MCF 10A (cell line): Measurements from ENCODE around the gene LZTFL1. TPM values are rescaled to one million over a fixed set of nuclear protein-coding genes. Genes with fewer than 3 reads are reported as not detected.

Experiments used
- BruUV-seq: library from RNA; stranded (reverse); fragments of 400-500 nt; replicated peaks from 2 replicates; lab custom pipeline; 2021; lab: Mats Ljungman, UMichigan
- CTCF ChIA-PET: fragments of 300-600 bp; sonication (Branson Sonifier 250); formaldehyde crosslinking; extraction: SDS; loops from one replicate; lab custom pipeline; 2021; ENCODE audit warnings: antibody characterized with exemption, inconsistent platforms; lab: Yijun Ruan, JAX
- POLR2A ChIA-PET: fragments of 300-600, 350-650 bp; sonication (Branson Sonifier 250); formaldehyde crosslinking; extraction: SDS; loops from one replicate; lab custom pipeline; 2020; ENCODE audit warnings: antibody characterized with exemption, inconsistent platforms; lab: Yijun Ruan, JAX
- DNase-seq: peaks from one replicate; pipeline ENCODE4 v3.0.0-alpha.2; 2018; ENCODE audit not compliant: unreplicated experiment
- H3K27ac Mint-ChIP-seq: one replicate; pipeline ENCODE4 v1.8.0; 2022; ENCODE audit warnings: mild to moderate bottlenecking, low read depth, mixed read lengths; ENCODE audit not compliant: unreplicated experiment
- H3K27me3 Mint-ChIP-seq: one replicate; pipeline ENCODE4 v1.8.0; 2022; ENCODE audit warnings: mixed read lengths; ENCODE audit not compliant: insufficient read depth, unreplicated experiment
- H3K36me3 Mint-ChIP-seq: one replicate; pipeline ENCODE4 v1.8.0; 2022; ENCODE audit warnings: mild to moderate bottlenecking, moderate library complexity, mixed read lengths; ENCODE audit not compliant: insufficient read depth, unreplicated experiment
- H3K4me1 Mint-ChIP-seq: one replicate; pipeline ENCODE4 v1.8.0; 2022; ENCODE audit warnings: mixed read lengths; ENCODE audit not compliant: insufficient read depth, unreplicated experiment
- H3K4me3 Mint-ChIP-seq: one replicate; pipeline ENCODE4 v1.8.0; 2022; ENCODE audit warnings: mild to moderate bottlenecking, moderate library complexity, mixed read lengths; ENCODE audit not compliant: unreplicated experiment
- H3K9me3 Mint-ChIP-seq: one replicate; pipeline ENCODE4 v1.8.0; 2022; ENCODE audit warnings: mixed read lengths; ENCODE audit not compliant: unreplicated experiment
- intact Hi-C: fragments of 100-400 bp; cut with micrococcal nuclease; formaldehyde crosslinking; loops from 2 replicates; pipeline ENCODE4 v1.14.1; 2022
- total RNA-seq: library from RNA; stranded (reverse); gene quantifications from 2 replicates; pipeline ENCODE4 v1.2.3, GENCODE V29; 2022
- TF ChIP-seq, protein P1 (sequence below): fragments of 200-600 bp; IDR thresholded peaks from one replicate; pipeline ENCODE4 v1.8.0; 2022; ENCODE audit warnings: antibody characterized with exemption, mild to moderate bottlenecking; ENCODE audit not compliant: unreplicated experiment

Gene LZTFL1
- total RNA-seq, 1 experiment from 2014 or later = 30.5 TPM

- BruUV-seq = no TSS peak
- intact Hi-C loops = loop anchor here (5.0 kb wide), 2 partner anchors 86 to 236 kb away; no protein-coding TSS in a partner anchor
- ChIA-PET POLR2A (interaction anchor here (0.6 to 3.5 kb wide), 18 partner anchors 9 to 874 kb away, joined by 3 to 26 read pairs (median 4); partner anchors contain the start of gene SACM1L), CTCF (interaction anchor here (0.6 to 2.0 kb wide), 11 partner anchors 9 to 331 kb away, joined by 3 to 7 read pairs (median 5); no protein-coding TSS in a partner anchor)
- Mint-ChIP-seq H3K27ac (peak overlapping the region; percentile 98), H3K4me3 (peak overlapping the region; percentile 94), H3K4me1 (peaks cover 25% of the 10 kb centered on the region), H3K27me3 (peaks cover 35% of the 10 kb centered on the region), H3K9me3 (no peaks in the 10 kb centered on the region), H3K36me3 (peaks cover 9% of the 10 kb centered on the region)
- TF ChIP-seq, protein P1, sequence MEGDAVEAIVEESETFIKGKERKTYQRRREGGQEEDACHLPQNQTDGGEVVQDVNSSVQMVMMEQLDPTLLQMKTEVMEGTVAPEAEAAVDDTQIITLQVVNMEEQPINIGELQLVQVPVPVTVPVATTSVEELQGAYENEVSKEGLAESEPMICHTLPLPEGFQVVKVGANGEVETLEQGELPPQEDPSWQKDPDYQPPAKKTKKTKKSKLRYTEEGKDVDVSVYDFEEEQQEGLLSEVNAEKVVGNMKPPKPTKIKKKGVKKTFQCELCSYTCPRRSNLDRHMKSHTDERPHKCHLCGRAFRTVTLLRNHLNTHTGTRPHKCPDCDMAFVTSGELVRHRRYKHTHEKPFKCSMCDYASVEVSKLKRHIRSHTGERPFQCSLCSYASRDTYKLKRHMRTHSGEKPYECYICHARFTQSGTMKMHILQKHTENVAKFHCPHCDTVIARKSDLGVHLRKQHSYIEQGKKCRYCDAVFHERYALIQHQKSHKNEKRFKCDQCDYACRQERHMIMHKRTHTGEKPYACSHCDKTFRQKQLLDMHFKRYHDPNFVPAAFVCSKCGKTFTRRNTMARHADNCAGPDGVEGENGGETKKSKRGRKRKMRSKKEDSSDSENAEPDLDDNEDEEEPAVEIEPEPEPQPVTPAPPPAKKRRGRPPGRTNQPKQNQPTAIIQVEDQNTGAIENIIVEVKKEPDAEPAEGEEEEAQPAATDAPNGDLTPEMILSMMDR = no peak
- peak; percentile 18 for DNase-seq
Measured at GRCh38 chr3:45841420-45841756, 531 bp downstream of the LZTFL1 start.

GRCh38 chr3:45838466-45838865, 3.5 kb downstream of the LZTFL1 start:
- no TSS peak for BruUV-seq
- H3K4me1 Mint-ChIP-seq = peaks cover 25% of the 10 kb centered on the region
- no peak for DNase-seq

GRCh38 chr3:45832699-45833098, 9.2 kb downstream of the LZTFL1 start:
- Mint-ChIP-seq H3K4me1 (no peaks in the 10 kb centered on the region), H3K27ac (no peak overlapping the region), H3K36me3 (peaks cover 78% of the 10 kb centered on the region), H3K27me3 (no peaks in the 10 kb centered on the region), H3K9me3 (no peaks in the 10 kb centered on the region), H3K4me3 (no peak overlapping the region)
- DNase-seq = peak; percentile 51
- no TSS peak for BruUV-seq
- CTCF ChIA-PET = interaction anchor here (0.5 to 6.6 kb wide), 17 partner anchors 8 to 1174 kb away, joined by 3 to 92 read pairs (median 4); no protein-coding TSS in a partner anchor
- TF ChIP-seq, protein P1 = peak; percentile 22
- POLR2A ChIA-PET = interaction anchor here (0.9 to 2.3 kb wide), 5 partner anchors 9 to 71 kb away, joined by 3 to 14 read pairs (median 3); partner anchors contain the start of gene LZTFL1
- intact Hi-C loops = loop anchor here (1.0 to 5.0 kb wide), 2 partner anchors 71 to 320 kb away; no protein-coding TSS in a partner anchor

More at GRCh38 chr3:45838466-45838865, 3.5 kb downstream of the LZTFL1 start:
- H3K27me3 Mint-ChIP-seq = peaks cover 7% of the 10 kb centered on the region
- H3K27ac Mint-ChIP-seq = no peak overlapping the region
- TF ChIP-seq, protein P1 = no peak
- intact Hi-C loops = no loop called here
- POLR2A ChIA-PET = no interaction called here
- no peak overlapping the region for H3K4me3 Mint-ChIP-seq
- H3K36me3 Mint-ChIP-seq = peaks cover 26% of the 10 kb centered on the region
- CTCF ChIA-PET = no interaction called here
- H3K9me3 Mint-ChIP-seq = no peaks in the 10 kb centered on the region

GRCh38 chr3:45830121-45830520, 11.8 kb downstream of the LZTFL1 start:
- BruUV-seq = no TSS peak

More at GRCh38 chr3:45830121-45830520, 11.8 kb downstream of the LZTFL1 start:
- peaks cover 88% of the 10 kb centered on the region for H3K36me3 Mint-ChIP-seq
- H3K4me3 Mint-ChIP-seq = no peak overlapping the region
- no peaks in the 10 kb centered on the region for H3K9me3 Mint-ChIP-seq
- ChIA-PET CTCF (interaction anchor here (0.6 to 6.6 kb wide), 4 partner anchors 11 to 69 kb away, joined by 3 to 92 read pairs (median 4); no protein-coding TSS in a partner anchor), POLR2A (no interaction called here)
- no peaks in the 10 kb centered on the region for H3K27me3 Mint-ChIP-seq
- TF ChIP-seq, protein P1 = no peak
- no peak overlapping the region for H3K27ac Mint-ChIP-seq
- DNase-seq = no peak
- H3K4me1 Mint-ChIP-seq = no peaks in the 10 kb centered on the region
- intact Hi-C loops = loop anchor here (5.0 kb wide), 1 partner anchor 318 kb away; no protein-coding TSS in a partner anchor
